GM04504 (cell line): Measurements from ENCODE around the gene PRICKLE3.

ENCODE experiments used
- DNase-seq: peaks from one replicate; pipeline ENCODE4 v3.0.0-alpha.2; 2012; ENCODE audit warnings: low read depth

PRICKLE3 gene

DNA sequence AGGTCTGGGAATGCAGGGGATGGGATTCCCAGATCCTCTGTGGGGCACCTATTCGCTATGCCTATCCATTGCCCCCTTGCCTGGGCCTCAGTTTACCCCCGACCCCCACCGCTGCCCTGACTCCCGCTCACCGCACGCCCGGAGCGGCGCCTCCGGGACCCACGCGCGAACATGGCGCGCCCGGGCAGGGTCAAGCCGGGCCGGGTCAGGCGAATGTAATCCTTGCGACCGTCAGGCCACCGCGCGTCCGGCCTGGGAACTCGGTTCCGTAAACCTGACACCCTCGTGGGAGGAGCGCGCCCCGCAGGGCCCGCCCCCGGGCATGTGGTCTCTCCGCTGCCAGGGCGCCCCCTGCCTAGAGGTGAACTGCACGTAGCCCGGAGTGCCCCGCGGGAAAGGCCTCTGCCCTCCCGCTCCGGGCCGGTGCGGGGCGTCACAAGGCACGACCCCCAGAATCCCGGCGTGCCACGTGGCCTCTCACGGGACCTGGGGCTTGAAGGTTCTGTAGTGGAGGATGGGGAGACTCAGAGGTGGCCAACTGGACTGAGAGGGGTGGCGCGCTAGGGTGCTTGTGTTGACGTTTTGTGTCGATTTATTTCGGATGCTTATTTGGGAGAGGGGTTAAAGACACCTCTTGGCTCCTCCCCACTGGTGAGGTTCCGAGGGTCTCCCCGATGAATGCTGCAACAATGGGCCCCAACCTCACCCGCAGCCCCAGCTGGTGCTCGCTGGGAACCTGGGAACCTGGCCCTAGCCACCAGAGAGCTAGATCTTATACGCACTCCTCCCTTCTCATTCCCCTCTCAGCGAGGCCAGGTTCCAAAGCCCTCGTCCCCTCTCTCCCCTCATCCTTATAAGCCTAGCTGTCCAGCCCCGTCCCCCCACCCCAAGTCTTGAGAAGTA, at the start of gene PRICKLE3:
Gene PRICKLE3 (minus strand): TSS at position 249 of the 903 bp plus-strand sequence. CDS start 76 bp downstream, at position 173.
- peak; percentile 24 for DNase-seq

GRCh38 chrX:49233887-49234555, 47.8 kb upstream of the PRICKLE3 start:
- DNase-seq, result no peak

- no peak for DNase-seq
These were observed 47.0 kb upstream of the PRICKLE3 start, which contains the start of gene CACNA1F for GRCh38 chrX:49233176-49233575. Gene CACNA1F (minus strand): TSS chrX:49233340. CDS start chrX:49233309, 31 bp downstream.

DNA sequence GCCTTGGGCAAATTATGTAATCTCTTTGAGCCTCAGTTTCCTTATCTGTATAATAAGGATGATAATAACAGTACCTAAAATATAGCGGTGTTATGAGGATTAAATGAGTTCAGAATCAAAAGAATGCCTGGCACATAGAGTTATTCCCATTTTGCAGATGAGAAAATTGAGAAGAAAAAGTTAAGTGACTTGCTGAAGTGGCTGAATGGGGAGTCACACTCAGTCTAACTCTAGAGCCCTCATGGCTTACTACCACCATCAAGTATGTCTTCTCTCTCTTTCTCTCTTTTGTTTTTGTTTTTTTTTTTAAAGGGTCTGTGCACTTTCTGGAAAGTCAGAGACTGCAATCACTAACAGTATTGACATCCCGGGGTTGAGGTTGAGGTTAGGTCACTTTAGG, 46.4 kb upstream of the PRICKLE3 start:
- DNase-seq, result no peak

DNA sequence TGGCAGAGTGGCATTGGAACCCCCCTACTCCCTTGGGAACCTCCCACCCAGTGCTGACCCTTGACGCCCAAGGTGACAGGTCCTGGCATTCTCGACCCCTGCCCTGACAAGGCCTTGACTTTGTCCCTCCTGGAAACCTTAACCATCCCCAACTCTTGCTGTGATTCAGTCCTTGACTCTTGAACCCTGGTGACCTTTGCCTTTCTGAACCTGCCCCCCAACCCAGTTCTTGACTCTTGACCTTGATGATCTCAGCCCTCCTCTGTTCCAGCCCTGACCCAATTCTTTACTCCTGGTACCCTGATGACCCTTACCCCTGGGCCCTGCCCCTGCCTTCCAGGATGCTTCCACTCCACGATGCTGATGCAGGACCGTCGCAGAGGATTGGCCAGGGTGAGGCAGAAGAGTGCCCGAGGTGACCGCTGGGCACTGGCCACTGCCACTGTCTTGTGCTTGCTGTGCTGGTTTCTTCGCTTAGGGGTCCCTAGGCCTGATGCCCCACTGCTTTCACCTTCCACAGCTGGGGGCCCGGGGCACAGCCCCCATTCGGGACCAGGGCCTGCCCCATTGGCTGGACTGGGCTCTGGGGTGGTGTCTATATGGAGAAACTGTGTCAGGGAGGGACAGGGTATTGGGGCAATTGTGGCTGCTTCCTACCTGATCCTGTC, 45.3 kb upstream of the PRICKLE3 start:
- DNase-seq, result no peak

- DNase-seq, result no peak
These were observed 44.5 kb upstream of the PRICKLE3 start for GRCh38 chrX:49230500-49231232.

DNA sequence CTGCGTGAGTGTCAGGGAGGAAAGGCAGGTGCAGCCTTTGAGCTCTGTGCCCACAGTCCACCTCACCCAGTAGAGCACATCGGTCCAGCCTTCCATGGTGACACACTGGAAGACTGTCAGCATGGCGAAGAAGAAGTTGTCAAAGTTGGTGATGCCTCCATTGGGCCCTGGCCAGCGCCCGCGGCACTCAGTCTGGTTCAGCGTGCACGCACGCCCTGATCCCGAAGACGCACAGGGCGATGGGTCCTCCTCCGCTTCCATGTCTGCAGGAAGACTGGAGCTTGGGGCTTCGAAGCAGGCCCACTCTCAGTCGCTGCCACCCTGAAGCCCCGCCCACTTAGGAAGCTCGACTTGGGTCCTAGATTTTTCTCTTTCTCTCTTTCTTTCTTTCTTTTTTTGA, 42.0 kb upstream of the PRICKLE3 start:
- no peak for DNase-seq

GRCh38 chrX:49227726-49228125, 41.6 kb upstream of the PRICKLE3 start:
- no peak for DNase-seq

DNA sequence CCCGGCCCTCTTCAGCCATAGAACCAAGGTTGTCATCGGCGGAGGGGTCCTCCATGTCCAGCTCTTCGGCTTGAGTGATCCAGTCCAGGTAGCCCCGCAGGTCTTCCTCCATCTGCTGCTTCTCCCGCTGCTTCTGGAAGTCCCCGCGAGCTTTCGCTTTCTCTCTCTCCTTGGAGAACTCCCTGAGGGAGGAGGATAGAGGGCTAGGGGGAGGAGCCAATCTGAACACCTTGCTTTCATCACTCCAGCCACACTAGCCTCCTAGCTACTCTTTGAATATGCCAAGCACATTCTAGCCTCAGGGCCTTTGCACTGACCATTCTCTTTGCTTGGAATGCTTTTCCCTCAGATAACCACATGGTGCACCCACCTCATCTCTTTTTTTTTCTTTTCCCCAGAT, 40.8 kb upstream of the PRICKLE3 start:
- DNase-seq, result no peak

GRCh38 chrX:49225858-49226257, 39.7 kb upstream of the PRICKLE3 start:
- no peak for DNase-seq

GRCh38 chrX:49221868-49222267, 35.7 kb upstream of the PRICKLE3 start:
- DNase-seq, result no peak

GRCh38 chrX:49220100-49220499, 33.9 kb upstream of the PRICKLE3 start:
- DNase-seq, result no peak

DNA sequence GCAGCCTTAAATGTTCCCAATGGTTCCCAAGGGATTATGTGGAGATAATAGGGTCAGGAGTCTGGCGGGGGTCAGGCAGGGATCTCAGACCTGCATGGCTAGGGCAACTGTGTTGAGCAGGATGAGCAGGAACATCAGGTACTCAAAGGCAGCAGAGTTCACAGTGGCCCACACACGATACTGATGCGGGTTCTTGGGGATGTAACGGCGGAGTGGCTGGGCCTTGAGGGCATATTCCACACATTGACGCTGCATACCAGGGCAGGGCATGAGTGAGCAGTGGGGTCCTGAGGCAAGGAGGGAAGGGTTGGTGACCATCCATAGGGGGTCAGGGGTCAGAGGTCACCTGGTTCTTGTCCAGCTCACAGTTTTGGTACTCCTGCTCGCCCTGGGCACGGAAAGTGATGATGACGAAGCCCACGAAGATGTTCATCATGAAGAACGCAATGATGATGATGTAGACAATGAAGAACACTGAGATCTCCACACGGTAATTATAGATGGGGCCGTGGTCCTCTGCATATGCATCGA, 28.9 kb upstream of the PRICKLE3 start:
- no peak for DNase-seq

DNA sequence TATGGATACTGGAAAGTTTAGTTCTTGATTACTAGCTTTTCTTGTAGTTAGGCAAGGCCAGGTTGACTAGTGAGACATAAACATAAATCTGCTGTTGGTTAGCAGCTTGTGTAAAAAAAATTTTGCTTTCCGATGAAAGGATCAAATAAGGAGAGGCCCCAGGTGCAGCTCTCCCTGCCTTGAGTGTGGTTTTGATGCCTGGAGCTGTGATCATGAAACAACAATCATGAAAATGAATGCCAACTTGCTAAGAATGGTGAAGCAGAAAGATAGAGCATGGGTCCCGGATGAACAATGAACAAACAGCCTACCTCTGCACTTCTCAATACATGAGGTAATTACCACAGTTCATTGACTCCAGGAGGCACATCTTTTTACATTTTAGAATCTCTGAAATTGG, 28.2 kb upstream of the PRICKLE3 start:
- no peak for DNase-seq

GRCh38 chrX:49212861-49213260, 26.7 kb upstream of the PRICKLE3 start:
- no peak for DNase-seq

- DNase-seq, result no peak
These were observed 26.0 kb upstream of the PRICKLE3 start for GRCh38 chrX:49212209-49212608.

- DNase-seq, result no peak
These were observed 24.9 kb upstream of the PRICKLE3 start for GRCh38 chrX:49211074-49211473.

- no peak for DNase-seq
These were observed 24.2 kb upstream of the PRICKLE3 start for GRCh38 chrX:49210406-49210805.

- DNase-seq, result no peak
These were observed 23.5 kb upstream of the PRICKLE3 start for GRCh38 chrX:49209434-49210251.

DNA sequence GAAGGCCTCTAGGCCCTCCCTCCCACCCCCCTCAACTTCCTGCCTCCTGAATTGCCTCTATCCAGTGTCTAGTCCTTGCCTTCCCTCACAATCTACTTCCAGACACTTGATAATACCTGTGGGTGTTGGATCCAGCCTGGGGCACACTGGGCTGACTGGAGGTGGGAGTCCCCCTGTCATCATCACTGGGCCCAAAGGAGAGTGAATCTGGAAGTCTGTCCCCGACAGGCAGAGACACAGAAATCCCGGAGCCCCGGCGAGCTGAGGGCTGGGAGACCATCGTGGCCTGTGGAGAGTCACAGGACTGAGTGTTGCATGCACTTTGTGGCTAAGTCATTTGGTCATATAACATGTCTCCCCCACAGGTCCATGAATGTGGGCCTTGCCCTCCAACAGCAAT, 22.2 kb upstream of the PRICKLE3 start:
- no peak for DNase-seq

DNA sequence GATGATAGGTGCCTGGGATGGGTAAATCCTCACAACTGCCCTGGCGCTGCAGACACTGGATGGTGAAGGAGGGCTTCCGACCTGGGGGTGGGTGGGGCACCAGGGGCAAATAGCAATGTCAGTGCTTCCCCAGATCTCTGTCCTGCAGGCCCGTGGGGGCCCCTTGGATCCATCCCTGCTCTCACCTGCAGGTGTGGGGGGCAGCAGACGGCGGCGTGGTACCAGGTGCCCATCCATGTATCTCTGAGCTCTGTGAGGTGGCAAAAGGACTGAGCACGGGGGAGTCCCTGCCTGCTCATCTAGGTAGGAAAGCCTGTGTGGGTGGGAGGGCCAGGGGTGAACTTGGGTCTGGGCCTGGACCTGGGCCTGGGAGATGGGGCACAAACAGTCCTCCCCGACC, 20.4 kb upstream of the PRICKLE3 start:
- DNase-seq, result no peak
